GM12892 (cell line): ENCODE results near the gene USP2.

Experiments used
- POLR2A ChIP-seq: IDR thresholded peaks from 2 replicates; pipeline ENCODE4 v1.6.1; 2011; ENCODE audit warnings: low read depth, low read length, control low read depth
- POLR2AphosphoS5 ChIP-seq: IDR thresholded peaks from 2 replicates; pipeline ENCODE4 v1.6.1; 2011; ENCODE audit warnings: low read depth, low read length, control low read depth
- TAF1 ChIP-seq: IDR thresholded peaks from 2 replicates; pipeline ENCODE4 v1.6.1; 2011; ENCODE audit warnings: low read depth, mild to moderate bottlenecking, control low read depth, low read length, borderline replicate concordance

DNA sequence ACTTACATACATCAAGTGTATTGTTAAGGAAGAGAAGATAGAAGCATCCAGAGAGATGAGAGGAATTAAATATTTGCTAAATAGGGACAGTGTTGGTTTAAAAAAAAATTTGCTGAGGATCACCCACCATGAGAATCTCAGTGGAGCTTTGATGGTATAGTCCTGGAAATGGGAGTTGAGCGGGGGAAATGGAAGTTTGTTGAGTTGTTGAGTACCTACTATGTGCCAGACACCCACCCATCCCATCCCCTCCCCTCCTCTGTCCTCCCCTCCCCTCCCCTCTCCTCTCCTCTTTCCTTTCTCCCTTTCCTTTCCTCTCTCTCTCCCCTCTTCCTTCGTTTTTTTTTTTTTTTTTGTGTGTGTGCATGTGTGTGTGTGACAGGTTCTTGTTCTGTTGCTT lies 30.3 kb downstream of the USP2 start:
- TF ChIP-seq POLR2AphosphoS5 (no peak), POLR2A (no peak), TAF1 (no peak)
